HG03025 (cell line): ENCODE measurements around the gene CAVIN2.

Source experiments
- ATAC-seq: cut with Tn5 transposase; IDR thresholded peaks from one replicate; pipeline ENCODE4 v1.9.1; 2021; ENCODE audit warnings: mild to moderate bottlenecking, moderate library complexity; ENCODE audit not compliant: unreplicated experiment, low FRiP score

CAVIN2 gene

GRCh38 chr2:191846515-191847476, at the start of gene CAVIN2:
Gene CAVIN2 (minus strand): TSS chr2:191847088. CDS start chr2:191846925, 163 bp downstream.
- ATAC-seq: no peak

GRCh38 chr2:191895743-191896142, 48.9 kb upstream of the CAVIN2 start:
- no peak for ATAC-seq

GRCh38 chr2:191895195-191895594, 48.3 kb upstream of the CAVIN2 start:
- ATAC-seq: no peak

- ATAC-seq: no peak
Measured at GRCh38 chr2:191894681-191895147, 47.8 kb upstream of the CAVIN2 start.

GRCh38 chr2:191892391-191892790, 45.5 kb upstream of the CAVIN2 start:
- no peak for ATAC-seq

- ATAC-seq: no peak
Measured at GRCh38 chr2:191891656-191892055, 44.8 kb upstream of the CAVIN2 start.

GRCh38 chr2:191889931-191890330, 43.0 kb upstream of the CAVIN2 start:
- no peak for ATAC-seq

GRCh38 chr2:191888400-191889166, 41.7 kb upstream of the CAVIN2 start:
- no peak for ATAC-seq

- ATAC-seq: no peak
Measured at GRCh38 chr2:191885650-191886049, 38.8 kb upstream of the CAVIN2 start.

GRCh38 chr2:191885098-191885497, 38.2 kb upstream of the CAVIN2 start:
- no peak for ATAC-seq

GRCh38 chr2:191881982-191882816, 35.3 kb upstream of the CAVIN2 start:
- ATAC-seq: no peak

- no peak for ATAC-seq
Measured at GRCh38 chr2:191878548-191879279, 31.8 kb upstream of the CAVIN2 start.

- no peak for ATAC-seq
Measured at GRCh38 chr2:191877875-191878274, 31.0 kb upstream of the CAVIN2 start.

GRCh38 chr2:191875859-191876258, 29.0 kb upstream of the CAVIN2 start:
- no peak for ATAC-seq

GRCh38 chr2:191870744-191871143, 23.9 kb upstream of the CAVIN2 start:
- no peak for ATAC-seq

GRCh38 chr2:191869781-191870180, 22.9 kb upstream of the CAVIN2 start:
- no peak for ATAC-seq

GRCh38 chr2:191869178-191869577, 22.3 kb upstream of the CAVIN2 start:
- ATAC-seq: no peak

- no peak for ATAC-seq
Measured at GRCh38 chr2:191867507-191867847, 20.6 kb upstream of the CAVIN2 start.

GRCh38 chr2:191866675-191867506, 20.0 kb upstream of the CAVIN2 start:
- no peak for ATAC-seq
